ENCODE results near the gene ZNF296.

ZNF296 gene

DNA sequence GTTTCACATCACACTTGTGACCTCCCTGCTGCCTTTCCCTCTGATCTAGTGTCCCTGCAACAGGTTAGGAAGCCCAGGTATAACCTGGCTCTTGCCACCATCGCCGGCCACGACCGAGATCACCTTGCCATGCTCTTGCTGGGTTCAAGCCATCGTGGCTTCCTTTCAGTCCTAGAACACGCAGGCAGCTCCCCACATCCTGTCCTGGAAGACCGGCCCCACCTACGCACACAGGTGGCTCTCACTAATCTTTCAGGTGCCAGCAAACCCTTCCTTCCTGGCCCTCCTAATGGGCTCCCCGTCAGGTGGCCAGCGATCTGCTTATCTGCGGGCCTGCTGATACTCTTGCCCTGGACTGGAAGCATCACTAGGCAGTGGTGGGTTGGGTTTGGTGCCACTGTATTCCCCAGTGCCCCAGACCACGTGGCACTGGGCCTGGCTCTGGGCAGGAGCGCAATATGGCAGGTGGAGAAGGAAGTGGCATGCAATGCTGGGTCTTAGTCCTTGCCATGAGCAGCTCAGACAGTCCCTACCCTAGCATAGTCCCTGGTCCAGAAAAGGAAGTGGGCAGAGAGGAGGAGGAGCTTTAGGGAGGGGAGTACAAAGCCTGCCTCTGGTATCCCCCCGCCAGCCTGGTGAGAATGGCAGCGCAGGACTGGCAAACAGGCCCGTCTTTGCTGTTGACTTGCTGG is 28.5 kb upstream of the ZNF296 start:
- DNase-seq (ENCODE audit: low spot score), result no peak
- TF ChIP-seq CTCF (conservative IDR thresholded peaks at IDR 0.05; ENCODE audit: low read depth), result no peak
- H3K27ac ChIP-seq, result peak overlapping the region; percentile 31
- POLR2A ChIA-PET (ENCODE audit: low non-redundant PET), result no interaction called here
- CTCF ChIA-PET, result no interaction called here

- POLR2A ChIA-PET (ENCODE audit: low non-redundant PET), result no interaction called here
- CTCF ChIA-PET, result interaction anchor here (0.6 to 1.4 kb wide), 4 partner anchors 22 to 145 kb away, joined by 3 to 5 read pairs (median 3); no protein-coding TSS in a partner anchor
- no peak for DNase-seq (ENCODE audit: low spot score)
- no peak for TF ChIP-seq CTCF (conservative IDR thresholded peaks at IDR 0.05; ENCODE audit: low read depth)
- peak overlapping the region; percentile 31 for H3K27ac ChIP-seq
Observed at GRCh38 chr19:45103508-45104319, 27.4 kb upstream of the ZNF296 start.

DNA sequence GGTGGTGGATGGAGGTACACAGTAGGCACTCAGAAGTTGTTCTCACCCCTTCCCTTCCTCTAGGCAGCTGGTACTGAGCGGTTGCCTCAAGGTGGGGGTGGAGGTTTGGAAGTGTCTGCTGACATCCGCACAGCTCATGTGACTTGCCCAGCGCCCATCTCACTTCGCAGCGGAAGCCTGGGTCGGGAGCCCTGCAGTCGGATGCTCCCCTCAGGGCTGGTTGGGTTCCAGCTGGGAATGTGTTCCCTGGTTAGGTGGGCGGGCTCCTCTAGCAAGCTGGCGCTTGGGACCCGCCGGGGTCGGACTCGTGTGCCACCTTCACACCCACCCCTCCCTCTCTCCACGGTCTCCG is 26.9 kb upstream of the ZNF296 start:
- ChIA-PET CTCF (interaction anchor here (0.6 to 1.4 kb wide), 4 partner anchors 22 to 146 kb away, joined by 3 to 5 read pairs (median 3); no protein-coding TSS in a partner anchor), POLR2A (ENCODE audit: low non-redundant PET) (no interaction called here)
- TF ChIP-seq CTCF (conservative IDR thresholded peaks at IDR 0.05; ENCODE audit: low read depth), result no peak
- 0 out of 2 replicates have a peak overlapping the region, but pooled peaks have one; percentile 3 for H3K27ac ChIP-seq
- no peak for DNase-seq (ENCODE audit: low spot score)

- H3K27ac ChIP-seq, result no peak overlapping the region
- POLR2A ChIA-PET (ENCODE audit: low non-redundant PET), result no interaction called here
- TF ChIP-seq CTCF (conservative IDR thresholded peaks at IDR 0.05; ENCODE audit: low read depth), result no peak
- CTCF ChIA-PET, result interaction anchor here (0.6 to 1.4 kb wide), 2 partner anchors 24 to 43 kb away, joined by 3 to 5 read pairs; no protein-coding TSS in a partner anchor
- no peak for DNase-seq (ENCODE audit: low spot score)
Observed at GRCh38 chr19:45102481-45102880, 26.2 kb upstream of the ZNF296 start.

GRCh38 chr19:45101806-45102205 is 25.5 kb upstream of the ZNF296 start:
- no peak for TF ChIP-seq CTCF (conservative IDR thresholded peaks at IDR 0.05; ENCODE audit: low read depth)
- peak overlapping the region; percentile 93; the same call in 1 of the 2 replicates for H3K27ac ChIP-seq
- no peak for DNase-seq (ENCODE audit: low spot score)
- ChIA-PET CTCF (no interaction called here), POLR2A (ENCODE audit: low non-redundant PET) (no interaction called here)

DNA sequence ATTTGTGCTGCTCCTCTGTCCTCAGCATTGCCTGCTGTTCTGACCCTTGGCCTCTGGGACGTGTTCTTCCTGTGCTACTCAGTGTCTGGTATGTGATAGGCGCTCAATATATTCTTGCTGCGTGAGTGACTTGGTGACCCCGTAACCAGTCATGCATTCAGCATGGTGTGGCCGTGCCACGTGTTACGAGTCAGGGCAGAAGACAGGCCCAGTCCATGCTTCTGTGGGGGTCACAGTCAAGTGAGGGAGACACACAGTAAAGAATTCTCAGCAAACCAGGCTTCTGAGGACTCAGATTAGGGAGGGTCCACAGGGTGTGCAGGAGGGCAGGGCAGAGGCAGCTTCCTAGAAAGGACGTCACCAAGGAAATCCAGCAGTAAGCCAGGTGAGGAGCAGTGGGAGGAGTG is 24.6 kb upstream of the ZNF296 start:
- no peak for TF ChIP-seq CTCF (conservative IDR thresholded peaks at IDR 0.05; ENCODE audit: low read depth)
- no peak for DNase-seq (ENCODE audit: low spot score)
- POLR2A ChIA-PET (ENCODE audit: low non-redundant PET), result no interaction called here
- peak overlapping the region; percentile 93 for H3K27ac ChIP-seq
- CTCF ChIA-PET, result no interaction called here
